ENCODE measurements around the gene RPUSD1.

GRCh38 chr16:797686-798085, 9.5 kb upstream of the RPUSD1 start:
- no peak for TF ChIP-seq CTCF (IDR thresholded peaks at IDR 0.05)
- TF ChIP-seq POLR2A (IDR thresholded peaks at IDR 0.05): no peak
